Measurements from ENCODE around the gene NACC2.
"Not testable (repeated sequence)": the region's sequence is repeated elsewhere in the genome, so short reads cannot be mapped to it uniquely, and the experiment has no call there.

The NACC2 gene

GRCh38 chr9:136042541-136042940, 52.5 kb downstream of the NACC2 start:
- no peaks in the 10 kb centered on the region for H4K20me1 ChIP-seq (ENCODE audit: insufficient read depth, low read length, poor library complexity, severe bottlenecking)
- TF ChIP-seq EZH2phosphoT487 (IDR thresholded peaks at IDR 0.05; ENCODE audit: borderline replicate concordance), result no peak
- TF ChIP-seq CTCF (conservative IDR thresholded peaks at IDR 0.05; ENCODE audit: low read length), result no peak
- H3K4me1 ChIP-seq (ENCODE audit: insufficient read depth, low read length, poor library complexity, severe bottlenecking), result no peaks in the 10 kb centered on the region
- H3K9ac ChIP-seq (ENCODE audit: low read depth, low read length, poor library complexity, severe bottlenecking), result no peak overlapping the region
- no peaks in the 10 kb centered on the region for H3K36me3 ChIP-seq (ENCODE audit: insufficient read depth, low read length)
- H3K9me3 ChIP-seq (ENCODE audit: insufficient read depth, low read depth, low read length), result no peaks in the 10 kb centered on the region
- H2AFZ ChIP-seq (ENCODE audit: low read length), result no peak overlapping the region
- no peaks in the 10 kb centered on the region for H3K79me2 ChIP-seq (ENCODE audit: insufficient read depth, low read length)
- H3K27me3 ChIP-seq (ENCODE audit: insufficient read depth, low read length, poor library complexity, severe bottlenecking), result no peaks in the 10 kb centered on the region
- no peaks in the 10 kb centered on the region for H3F3A ChIP-seq (ENCODE audit: low read depth)
- H3K9me2 ChIP-seq (replicated peaks; ENCODE audit: low read depth, low read length), result no peaks in the 10 kb centered on the region
- no peak overlapping the region for H3K4me2 ChIP-seq (ENCODE audit: low read depth, low read length, poor library complexity, severe bottlenecking)
- H3K4me3 ChIP-seq (ENCODE audit: low read length, poor library complexity, severe bottlenecking), result no peak overlapping the region

GRCh38 chr9:136040848-136041247, 54.2 kb downstream of the NACC2 start:
- H2AFZ ChIP-seq (ENCODE audit: low read length); H4K20me1 ChIP-seq (ENCODE audit: insufficient read depth, low read length, poor library complexity, severe bottlenecking): not testable (repeated sequence)

GRCh38 chr9:136039488-136039887, 55.6 kb downstream of the NACC2 start:
- Histone ChIP-seq H3F3A (ENCODE audit: low read depth) (no peaks in the 10 kb centered on the region), H3K4me3 (ENCODE audit: low read length, poor library complexity, severe bottlenecking) (no peak overlapping the region), H3K79me2 (ENCODE audit: insufficient read depth, low read length) (no peaks in the 10 kb centered on the region), H2AFZ (ENCODE audit: low read length) (no peak overlapping the region), H3K9me2 (replicated peaks; ENCODE audit: low read depth, low read length) (no peaks in the 10 kb centered on the region), H3K36me3 (ENCODE audit: insufficient read depth, low read length) (no peaks in the 10 kb centered on the region), H3K27me3 (ENCODE audit: insufficient read depth, low read length, poor library complexity, severe bottlenecking) (no peaks in the 10 kb centered on the region), H4K20me1 (ENCODE audit: insufficient read depth, low read length, poor library complexity, severe bottlenecking) (no peaks in the 10 kb centered on the region), H3K9ac (ENCODE audit: low read depth, low read length, poor library complexity, severe bottlenecking) (no peak overlapping the region), H3K4me1 (ENCODE audit: insufficient read depth, low read length, poor library complexity, severe bottlenecking) (no peaks in the 10 kb centered on the region), H3K9me3 (ENCODE audit: insufficient read depth, low read depth, low read length) (no peaks in the 10 kb centered on the region), H3K4me2 (ENCODE audit: low read depth, low read length, poor library complexity, severe bottlenecking) (no peak overlapping the region)
- no peak for TF ChIP-seq CTCF (conservative IDR thresholded peaks at IDR 0.05; ENCODE audit: low read length)

More at GRCh38 chr9:136040848-136041247, 54.2 kb downstream of the NACC2 start:
- H3K4me3 ChIP-seq (ENCODE audit: low read length, poor library complexity, severe bottlenecking); H3K36me3 ChIP-seq (ENCODE audit: insufficient read depth, low read length); H3K27me3 ChIP-seq (ENCODE audit: insufficient read depth, low read length, poor library complexity, severe bottlenecking); H3K4me2 ChIP-seq (ENCODE audit: low read depth, low read length, poor library complexity, severe bottlenecking); H3F3A ChIP-seq (ENCODE audit: low read depth); H3K79me2 ChIP-seq (ENCODE audit: insufficient read depth, low read length); H3K9me3 ChIP-seq (ENCODE audit: insufficient read depth, low read depth, low read length); H3K4me1 ChIP-seq (ENCODE audit: insufficient read depth, low read length, poor library complexity, severe bottlenecking); H3K9ac ChIP-seq (ENCODE audit: low read depth, low read length, poor library complexity, severe bottlenecking); H3K9me2 ChIP-seq (replicated peaks; ENCODE audit: low read depth, low read length): not testable (repeated sequence)

GRCh38 chr9:136036848-136037247, 58.2 kb downstream of the NACC2 start:
- no peak for TF ChIP-seq CTCF (conservative IDR thresholded peaks at IDR 0.05; ENCODE audit: low read length)
- H3K4me2 ChIP-seq (ENCODE audit: low read depth, low read length, poor library complexity, severe bottlenecking), result no peak overlapping the region
- no peak overlapping the region for H2AFZ ChIP-seq (ENCODE audit: low read length)
- H3K9ac ChIP-seq (ENCODE audit: low read depth, low read length, poor library complexity, severe bottlenecking), result no peak overlapping the region
- H3K9me3 ChIP-seq (ENCODE audit: insufficient read depth, low read depth, low read length), result no peaks in the 10 kb centered on the region
- H3K9me2 ChIP-seq (replicated peaks; ENCODE audit: low read depth, low read length), result no peaks in the 10 kb centered on the region
- H4K20me1 ChIP-seq (ENCODE audit: insufficient read depth, low read length, poor library complexity, severe bottlenecking), result no peaks in the 10 kb centered on the region
- no peaks in the 10 kb centered on the region for H3K4me1 ChIP-seq (ENCODE audit: insufficient read depth, low read length, poor library complexity, severe bottlenecking)
- H3F3A ChIP-seq (ENCODE audit: low read depth), result no peaks in the 10 kb centered on the region
- no peaks in the 10 kb centered on the region for H3K36me3 ChIP-seq (ENCODE audit: insufficient read depth, low read length)
- no peak overlapping the region for H3K4me3 ChIP-seq (ENCODE audit: low read length, poor library complexity, severe bottlenecking)
- no peaks in the 10 kb centered on the region for H3K79me2 ChIP-seq (ENCODE audit: insufficient read depth, low read length)
- H3K27me3 ChIP-seq (ENCODE audit: insufficient read depth, low read length, poor library complexity, severe bottlenecking), result no peaks in the 10 kb centered on the region
